Activated naive CD4-positive, alpha-beta T cell treated with anti-CD3 and anti-CD28 coated beads, Interleukin-2, amount 50 U/mL, for 16 hours (primary cell): ENCODE measurements around the gene SSBP2.
"Not testable (repeated sequence)": the region's sequence is repeated elsewhere in the genome, so short reads cannot be mapped to it uniquely, and the experiment has no call there.

Experiments used
- DNase-seq: peaks from one replicate; pipeline ENCODE4 v3.0.0-alpha.2; 2020

SSBP2 gene

GRCh38 chr5:81724571-81724970, 26.3 kb downstream of the SSBP2 start:
- DNase-seq: no peak

DNA sequence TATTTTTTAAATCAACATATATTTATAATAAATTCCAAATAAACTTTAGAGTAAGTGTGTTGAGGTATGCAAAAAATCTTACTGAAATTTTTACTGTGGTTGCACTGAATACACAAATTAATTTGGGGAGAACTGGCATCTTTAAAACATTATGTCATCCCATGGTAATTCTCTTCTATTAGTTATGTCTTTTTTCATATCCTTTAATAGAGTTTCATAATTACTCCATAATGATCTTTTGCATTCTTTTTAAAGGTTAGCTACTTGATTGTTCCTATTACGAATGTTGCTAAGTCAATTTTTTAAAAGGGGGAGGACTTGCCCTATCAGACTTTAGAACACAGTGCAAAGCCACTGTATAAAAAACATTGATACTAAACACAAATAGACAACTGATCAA, 26.8 kb downstream of the SSBP2 start:
- no peak for DNase-seq

GRCh38 chr5:81721049-81721448, 29.8 kb downstream of the SSBP2 start:
- no peak for DNase-seq

GRCh38 chr5:81719743-81720345, 31.1 kb downstream of the SSBP2 start:
- no peak for DNase-seq

GRCh38 chr5:81718300-81718699, 32.6 kb downstream of the SSBP2 start:
- DNase-seq: no peak

GRCh38 chr5:81717860-81718259, 33.0 kb downstream of the SSBP2 start:
- no peak for DNase-seq

DNA sequence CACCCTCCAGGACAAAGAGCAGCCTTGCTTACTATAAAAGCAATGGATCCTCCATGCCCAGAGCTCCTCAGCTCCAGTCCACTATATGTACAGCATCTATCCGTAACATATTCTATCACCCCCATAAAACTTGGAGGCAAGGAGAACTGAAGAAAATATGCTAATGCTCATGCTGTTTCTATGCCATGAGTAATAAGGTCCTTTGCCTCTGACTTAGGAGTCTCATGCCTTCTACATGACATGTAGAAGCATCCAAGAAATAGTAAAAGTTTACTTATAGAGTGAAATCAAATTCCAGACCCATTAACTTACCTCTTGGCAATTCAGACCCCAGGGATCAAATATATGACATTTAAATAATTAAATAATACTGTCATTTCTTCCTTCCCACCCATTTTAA, 33.7 kb downstream of the SSBP2 start:
- DNase-seq: no peak

DNA sequence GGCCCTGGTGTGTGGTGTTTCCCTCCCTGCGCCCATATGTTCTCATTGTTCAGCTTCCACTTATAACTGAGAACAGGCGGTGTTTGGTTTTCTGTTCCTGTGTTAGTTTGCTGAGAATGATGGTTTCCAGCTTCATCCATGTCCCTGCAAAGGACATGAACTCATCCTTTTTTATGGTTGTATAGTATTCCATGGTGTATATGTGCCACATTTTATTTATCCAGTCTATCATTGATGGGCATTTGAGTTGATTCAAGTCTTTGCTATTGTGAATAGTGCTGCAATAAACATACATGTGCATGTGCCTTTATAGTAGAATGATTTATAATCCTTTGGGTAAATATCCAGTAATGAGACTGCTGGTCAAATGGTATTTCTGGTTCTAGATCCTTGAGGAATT, 36.8 kb downstream of the SSBP2 start:
- not testable (repeated sequence) for DNase-seq

DNA sequence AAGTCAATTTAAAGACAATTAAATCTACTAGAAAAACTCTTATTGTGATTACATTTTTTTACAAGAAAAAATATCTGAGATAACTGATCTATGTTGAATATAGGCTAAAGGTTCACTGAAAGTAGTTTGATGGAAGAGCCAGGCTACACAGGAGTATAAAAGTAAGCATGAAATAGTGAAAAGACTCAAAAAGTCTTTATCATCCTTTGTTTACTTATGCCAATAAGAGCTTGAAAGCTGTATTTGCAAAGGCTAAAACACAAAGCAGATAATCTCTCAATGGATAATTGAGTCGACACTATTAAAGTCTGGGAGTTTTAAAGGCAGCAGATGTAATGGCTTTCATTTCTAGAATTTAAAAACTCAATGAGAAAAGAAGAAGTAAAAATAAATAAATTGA, 42.0 kb downstream of the SSBP2 start:
- DNase-seq: no peak

DNA sequence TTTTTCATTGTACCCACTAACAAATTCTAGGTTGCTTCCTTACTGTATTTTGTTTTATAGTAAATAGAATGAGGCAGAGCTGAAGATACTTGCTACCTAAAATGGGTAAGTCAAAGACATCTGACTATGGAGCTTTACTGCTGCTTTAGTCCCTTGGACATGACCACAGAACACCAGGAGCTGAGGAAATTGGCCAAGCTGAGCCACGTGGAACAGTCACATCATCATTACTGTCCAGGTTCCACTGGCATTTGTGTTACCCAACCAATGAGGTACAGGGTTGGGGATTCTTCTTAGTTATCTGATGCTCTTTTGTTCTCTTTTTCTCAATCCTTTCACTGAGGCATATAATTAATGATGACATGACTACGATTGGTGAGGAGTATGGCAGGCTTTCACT, 47.1 kb downstream of the SSBP2 start:
- DNase-seq: no peak

- DNase-seq: no peak
These were observed 50.7 kb downstream of the SSBP2 start for GRCh38 chr5:81700166-81700565.

DNA sequence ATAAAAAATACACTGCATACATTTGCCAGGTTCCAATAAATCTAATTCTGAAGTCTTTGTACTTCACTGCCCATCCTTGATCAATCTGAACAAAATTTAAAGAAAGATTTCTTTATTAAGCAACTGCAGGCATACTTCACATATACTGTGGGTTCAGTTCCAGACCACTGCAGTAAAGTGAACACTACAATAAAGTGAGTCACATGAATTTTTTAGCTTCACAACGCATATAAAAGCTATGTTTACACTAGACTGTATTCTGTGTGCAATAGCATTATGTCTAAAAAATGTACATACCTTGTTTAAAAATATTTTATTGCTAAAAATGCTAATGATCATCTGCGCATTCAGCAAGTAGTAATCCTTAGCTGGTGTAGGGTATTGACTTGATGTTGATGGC, 52.1 kb downstream of the SSBP2 start:
- no peak for DNase-seq

- no peak for DNase-seq
These were observed 54.2 kb downstream of the SSBP2 start for GRCh38 chr5:81696418-81697397.

DNA sequence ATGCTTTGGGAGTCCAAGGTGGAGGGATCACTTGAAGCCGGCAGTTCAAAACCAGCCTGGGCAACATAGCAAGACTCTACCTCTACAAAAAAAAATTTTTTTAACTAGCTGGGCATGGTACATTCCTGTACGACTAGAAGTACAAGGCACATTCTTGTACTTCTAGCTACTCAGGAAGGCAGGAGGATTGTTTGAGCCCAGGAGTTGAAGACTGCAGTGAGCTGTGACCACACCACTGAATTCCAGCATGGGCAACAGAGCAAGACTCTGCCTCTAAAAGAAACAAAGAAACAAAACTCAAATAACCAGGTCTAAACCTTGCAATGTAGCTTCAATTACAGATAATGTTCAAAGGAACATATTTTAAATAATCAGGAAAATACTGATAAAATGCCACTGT, 56.2 kb downstream of the SSBP2 start:
- no peak for DNase-seq

- DNase-seq: no peak
These were observed 62.7 kb downstream of the SSBP2 start for GRCh38 chr5:81688215-81688614.

GRCh38 chr5:81687292-81687691, 63.6 kb downstream of the SSBP2 start:
- DNase-seq: no peak

DNA sequence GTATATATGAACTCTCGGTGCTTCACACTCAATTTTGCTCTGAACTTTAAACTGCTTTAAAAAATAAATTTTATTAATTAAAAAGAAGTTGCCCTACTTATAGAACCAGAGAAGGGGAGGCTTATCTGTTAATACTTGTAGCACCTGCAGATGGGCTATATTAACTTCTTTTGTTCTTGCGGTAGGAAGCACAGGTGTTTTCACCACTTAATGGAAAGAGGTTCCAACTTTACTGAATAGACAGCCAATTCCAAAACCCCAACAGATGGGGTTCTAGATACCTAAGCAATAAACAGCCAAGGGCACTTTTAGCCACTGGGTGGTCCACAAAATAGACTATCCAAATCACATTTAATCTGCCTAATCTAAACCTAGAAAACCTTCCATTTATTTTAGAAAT, 65.4 kb downstream of the SSBP2 start:
- DNase-seq: no peak

DNA sequence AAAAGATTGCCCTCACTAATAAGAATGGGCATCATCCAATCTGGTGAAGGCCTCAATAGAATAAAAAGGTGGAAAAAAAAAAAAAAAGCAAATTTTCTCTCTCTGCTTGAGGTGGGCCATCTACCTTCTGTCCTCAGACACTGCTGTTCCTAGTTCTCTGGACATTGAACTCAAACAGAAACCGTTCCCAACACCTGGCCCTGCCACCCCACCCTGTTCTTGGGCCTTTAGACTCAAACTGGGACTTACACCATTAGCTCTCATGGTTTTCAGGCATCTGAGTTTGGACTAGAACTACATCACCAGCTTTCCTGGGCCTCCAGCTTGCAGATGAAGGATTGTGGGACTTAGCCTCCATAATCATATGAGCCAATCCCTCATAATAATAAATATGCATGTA, 71.0 kb downstream of the SSBP2 start:
- no peak for DNase-seq

DNA sequence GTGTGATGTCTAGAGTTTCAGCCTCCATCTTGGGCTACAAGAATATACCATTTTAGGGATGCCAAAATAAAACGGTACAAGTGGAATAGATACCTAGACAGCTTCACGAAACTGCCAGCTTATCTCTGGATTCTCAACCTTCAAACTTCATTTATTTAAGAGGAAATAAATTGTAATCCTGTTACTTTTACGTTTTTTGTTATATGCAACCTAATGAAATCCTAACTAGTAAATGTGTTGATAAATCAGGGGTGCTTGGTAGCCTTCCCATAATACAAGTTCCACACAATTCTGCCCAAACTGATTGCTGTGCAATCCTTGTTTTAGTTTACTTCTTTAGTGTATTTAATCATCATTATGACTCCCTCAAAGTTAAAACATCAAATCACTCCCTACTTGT, 75.5 kb downstream of the SSBP2 start:
- no peak for DNase-seq

- DNase-seq: no peak
These were observed 85.1 kb downstream of the SSBP2 start for GRCh38 chr5:81665795-81666194.

GRCh38 chr5:81660624-81661023, 90.3 kb downstream of the SSBP2 start:
- DNase-seq: not testable (repeated sequence)

- DNase-seq: no peak
These were observed 93.5 kb downstream of the SSBP2 start for GRCh38 chr5:81657386-81657785.

DNA sequence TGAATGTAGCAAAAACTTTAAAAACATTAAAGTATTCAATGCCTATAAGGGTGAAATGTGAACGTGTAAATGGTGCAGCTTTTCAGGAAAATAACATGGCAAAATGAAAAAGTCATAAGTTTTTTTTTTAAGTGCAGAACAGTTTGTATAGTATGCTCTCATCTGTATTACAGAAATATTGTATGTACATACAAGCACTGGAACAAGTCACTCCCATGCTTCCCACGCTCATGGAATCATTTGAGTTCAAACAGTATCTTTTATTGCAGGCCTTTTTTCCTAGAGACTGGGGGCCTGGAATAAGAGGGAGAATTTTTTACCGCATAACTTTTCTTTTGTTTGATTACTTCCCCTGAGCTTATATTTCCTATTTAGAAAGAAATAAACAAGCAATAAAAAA, 94.1 kb downstream of the SSBP2 start:
- no peak for DNase-seq

DNA sequence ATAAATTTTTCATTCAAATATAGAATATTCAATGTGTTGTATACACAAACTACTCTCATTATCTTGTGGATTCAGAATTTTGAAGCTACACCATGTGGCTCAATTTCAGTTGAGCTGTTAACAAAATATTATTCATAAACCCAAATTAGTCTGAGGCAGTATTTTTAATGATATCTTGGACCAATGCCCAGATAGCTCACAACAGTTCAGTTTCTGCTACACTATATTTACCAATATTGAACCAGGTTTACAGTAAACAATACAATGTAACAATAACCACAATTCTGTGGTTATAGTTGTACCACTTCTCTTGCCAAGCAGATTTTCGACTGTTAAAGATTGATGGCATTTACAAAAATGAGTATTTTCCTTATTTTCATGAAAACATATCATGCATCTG, 99.9 kb downstream of the SSBP2 start:
- DNase-seq: no peak
